Loucy (cell line): ENCODE measurements around the gene CYSLTR2.

Experiments
- H2AFZ ChIP-seq: fragments of 200-600 bp; sonication (generic); 2 replicates; pipeline ENCODE4 v1.6.0; 2016; ENCODE audit warnings: antibody characterized with exemption, mild to moderate bottlenecking, low read length, moderate library complexity
- H3F3A ChIP-seq: fragments of 200-600 bp; 2 replicates; pipeline ENCODE4 v1.6.0; 2016; ENCODE audit warnings: antibody characterized with exemption, low read depth, mild to moderate bottlenecking
- H3K27me3 ChIP-seq: fragments of 200-600 bp; sonication (generic); 2 replicates; pipeline ENCODE4 v1.6.1; 2014; ENCODE audit warnings: low read length, mild to moderate bottlenecking; ENCODE audit not compliant: insufficient read depth, poor library complexity, severe bottlenecking
- H3K36me3 ChIP-seq: fragments of 200-600 bp; sonication (generic); 2 replicates; pipeline ENCODE4 v1.6.1; 2016; ENCODE audit warnings: low read length; ENCODE audit not compliant: insufficient read depth
- H3K4me1 ChIP-seq: fragments of 200-600 bp; sonication (generic); 2 replicates; pipeline ENCODE4 v1.5.1; 2014; ENCODE audit warnings: low read length, mild to moderate bottlenecking; ENCODE audit not compliant: insufficient read depth, poor library complexity, severe bottlenecking
- H3K4me2 ChIP-seq: fragments of 200-600 bp; sonication (generic); 2 replicates; pipeline ENCODE4 v1.6.0; 2014; ENCODE audit warnings: antibody characterized with exemption, low read length, low read depth, mild to moderate bottlenecking; ENCODE audit not compliant: poor library complexity, severe bottlenecking
- H3K4me3 ChIP-seq: fragments of 200-600 bp; sonication (generic); 2 replicates; pipeline ENCODE4 v1.5.1; 2014; ENCODE audit warnings: low read length, mild to moderate bottlenecking, mixed read lengths; ENCODE audit not compliant: poor library complexity, severe bottlenecking
- H3K79me2 ChIP-seq: fragments of 200-600 bp; sonication (generic); 2 replicates; pipeline ENCODE4 v1.6.1; 2014; ENCODE audit warnings: low read length; ENCODE audit not compliant: insufficient read depth
- H3K9ac ChIP-seq: fragments of 200-600 bp; sonication (generic); 2 replicates; pipeline ENCODE4 v1.6.0; 2014; ENCODE audit warnings: mild to moderate bottlenecking, low read depth, low read length, moderate library complexity; ENCODE audit not compliant: poor library complexity, severe bottlenecking
- H3K9me2 ChIP-seq: fragments of 200-600 bp; sonication (generic); replicated peaks from 2 replicates; pipeline ENCODE4 v1.6.1; 2016; ENCODE audit warnings: low read depth, low read length, mixed read lengths
- H3K9me3 ChIP-seq: fragments of 200-600 bp; sonication (generic); 2 replicates; pipeline ENCODE4 v1.6.1; 2014; ENCODE audit warnings: mild to moderate bottlenecking, antibody characterized with exemption, low read length, low read depth; ENCODE audit not compliant: insufficient read depth
- H4K20me1 ChIP-seq: fragments of 200-600 bp; sonication (generic); 2 replicates; pipeline ENCODE4 v1.6.0; 2014; ENCODE audit warnings: antibody characterized with exemption, low read length, mild to moderate bottlenecking; ENCODE audit not compliant: insufficient read depth, poor library complexity, severe bottlenecking
- EZH2phosphoT487 ChIP-seq: fragments of 200-600 bp; IDR thresholded peaks from 2 replicates; pipeline ENCODE4 v1.6.1; 2018; ENCODE audit warnings: antibody characterized with exemption, mild to moderate bottlenecking, moderate library complexity, borderline replicate concordance
- TF ChIP-seq, protein P1 (sequence below): fragments of 200-600 bp; sonication (generic); conservative IDR thresholded peaks from 2 replicates; pipeline ENCODE4 v1.5.1; 2014; ENCODE audit warnings: mild to moderate bottlenecking, antibody characterized with exemption, low read length

The CYSLTR2 gene

GRCh38 chr13:48681905-48682304, 28.2 kb downstream of the CYSLTR2 start:
- no peaks in the 10 kb centered on the region for H3K79me2 ChIP-seq
- peaks cover 26% of the 10 kb centered on the region for H3K4me1 ChIP-seq
- no peaks in the 10 kb centered on the region for H3K9me3 ChIP-seq
- no peaks in the 10 kb centered on the region for H4K20me1 ChIP-seq
- no peaks in the 10 kb centered on the region for H3K9me2 ChIP-seq
- no peak overlapping the region for H3K4me3 ChIP-seq
- 0 out of 2 replicates have a peak, but pooled peaks cover 3% of the 10 kb centered on the region for H3F3A ChIP-seq
- no peak overlapping the region for H3K9ac ChIP-seq
- H3K4me2 ChIP-seq = no peak overlapping the region
- no peaks in the 10 kb centered on the region for H3K36me3 ChIP-seq
- H2AFZ ChIP-seq = no peak overlapping the region
- TF ChIP-seq, protein P1, sequence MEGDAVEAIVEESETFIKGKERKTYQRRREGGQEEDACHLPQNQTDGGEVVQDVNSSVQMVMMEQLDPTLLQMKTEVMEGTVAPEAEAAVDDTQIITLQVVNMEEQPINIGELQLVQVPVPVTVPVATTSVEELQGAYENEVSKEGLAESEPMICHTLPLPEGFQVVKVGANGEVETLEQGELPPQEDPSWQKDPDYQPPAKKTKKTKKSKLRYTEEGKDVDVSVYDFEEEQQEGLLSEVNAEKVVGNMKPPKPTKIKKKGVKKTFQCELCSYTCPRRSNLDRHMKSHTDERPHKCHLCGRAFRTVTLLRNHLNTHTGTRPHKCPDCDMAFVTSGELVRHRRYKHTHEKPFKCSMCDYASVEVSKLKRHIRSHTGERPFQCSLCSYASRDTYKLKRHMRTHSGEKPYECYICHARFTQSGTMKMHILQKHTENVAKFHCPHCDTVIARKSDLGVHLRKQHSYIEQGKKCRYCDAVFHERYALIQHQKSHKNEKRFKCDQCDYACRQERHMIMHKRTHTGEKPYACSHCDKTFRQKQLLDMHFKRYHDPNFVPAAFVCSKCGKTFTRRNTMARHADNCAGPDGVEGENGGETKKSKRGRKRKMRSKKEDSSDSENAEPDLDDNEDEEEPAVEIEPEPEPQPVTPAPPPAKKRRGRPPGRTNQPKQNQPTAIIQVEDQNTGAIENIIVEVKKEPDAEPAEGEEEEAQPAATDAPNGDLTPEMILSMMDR = no peak
- no peak for TF ChIP-seq EZH2phosphoT487
- H3K27me3 ChIP-seq = no peaks in the 10 kb centered on the region

DNA sequence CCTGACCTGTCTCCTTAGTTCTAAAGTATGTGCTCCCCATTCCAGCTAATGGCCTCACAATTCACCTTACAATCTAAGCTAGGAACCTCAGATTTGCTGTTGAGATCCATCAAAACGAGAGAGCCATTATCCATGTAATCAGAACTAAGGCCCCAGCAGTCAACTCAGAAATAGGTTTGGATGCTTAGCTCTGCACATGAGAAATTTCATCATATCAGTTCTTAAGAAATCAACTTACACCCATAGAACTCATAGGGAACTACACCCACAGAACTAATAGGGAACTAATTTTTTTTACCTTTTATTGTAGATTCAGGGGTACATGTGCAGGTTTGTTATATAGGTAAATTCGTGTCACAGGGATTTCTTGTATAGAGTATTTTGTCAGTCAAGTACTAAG, 28.7 kb downstream of the CYSLTR2 start:
- Histone ChIP-seq H3K4me1 (peaks cover 21% of the 10 kb centered on the region), H3F3A (0 out of 2 replicates have a peak, but pooled peaks cover under 1% of the 10 kb centered on the region), H4K20me1 (no peaks in the 10 kb centered on the region), H3K79me2 (no peaks in the 10 kb centered on the region), H3K4me2 (no peak overlapping the region), H3K9me3 (no peaks in the 10 kb centered on the region), H2AFZ (no peak overlapping the region), H3K27me3 (no peaks in the 10 kb centered on the region), H3K4me3 (no peak overlapping the region), H3K9ac (no peak overlapping the region), H3K36me3 (no peaks in the 10 kb centered on the region), H3K9me2 (no peaks in the 10 kb centered on the region)
- TF ChIP-seq EZH2phosphoT487 = no peak
- TF ChIP-seq, protein P1 = no peak

DNA sequence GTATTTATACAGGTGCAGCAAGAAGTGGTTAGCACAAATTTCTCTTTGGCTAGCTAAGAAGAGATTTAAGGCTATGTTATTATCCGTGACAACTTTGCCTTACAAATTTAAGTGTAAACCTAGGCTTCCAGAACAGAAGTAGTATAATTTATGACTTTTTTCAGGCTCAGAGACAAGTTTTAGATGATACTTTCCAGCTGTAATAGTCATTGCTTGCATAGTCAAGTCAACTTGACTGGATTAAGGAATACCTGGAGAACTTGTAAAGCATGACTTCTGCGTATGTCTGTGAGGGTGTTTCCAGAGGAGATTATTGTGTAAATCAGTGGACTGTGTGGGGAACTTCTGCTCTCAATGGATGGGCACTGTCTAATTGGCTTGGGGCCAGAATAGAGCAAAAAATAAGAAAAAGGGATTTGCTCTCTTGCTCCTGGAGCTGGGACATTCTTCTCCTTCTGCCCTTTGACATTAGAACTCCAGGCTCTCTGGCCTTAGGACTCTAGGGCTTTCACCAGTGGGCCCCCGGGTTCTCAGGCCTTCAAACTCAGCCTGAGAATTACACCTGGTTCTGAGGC, 33.0 kb downstream of the CYSLTR2 start:
- no peaks in the 10 kb centered on the region for H3K36me3 ChIP-seq
- no peaks in the 10 kb centered on the region for H3K9me3 ChIP-seq
- no peak overlapping the region for H3K4me3 ChIP-seq
- no peaks in the 10 kb centered on the region for H3K4me1 ChIP-seq
- no peak overlapping the region for H3K4me2 ChIP-seq
- no peaks in the 10 kb centered on the region for H3K9me2 ChIP-seq
- H2AFZ ChIP-seq = no peak overlapping the region
- no peaks in the 10 kb centered on the region for H3F3A ChIP-seq
- TF ChIP-seq, protein P1 = no peak
- no peak for TF ChIP-seq EZH2phosphoT487
- no peaks in the 10 kb centered on the region for H3K79me2 ChIP-seq
- no peaks in the 10 kb centered on the region for H3K27me3 ChIP-seq
- H3K9ac ChIP-seq = no peak overlapping the region
- no peaks in the 10 kb centered on the region for H4K20me1 ChIP-seq
